ENCODE measurements around the gene PFN4. TPM values are rescaled to one million over a fixed set of nuclear protein-coding genes. Genes with fewer than 3 reads are reported as not detected.
"Not testable (repeated sequence)": the region's sequence is repeated elsewhere in the genome, so short reads cannot be mapped to it uniquely, and the experiment has no call there.

PFN4 gene, protein sequence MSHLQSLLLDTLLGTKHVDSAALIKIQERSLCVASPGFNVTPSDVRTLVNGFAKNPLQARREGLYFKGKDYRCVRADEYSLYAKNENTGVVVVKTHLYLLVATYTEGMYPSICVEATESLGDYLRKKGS
- total RNA-seq (2014; rRNA removed): 0.63 and 1.7 TPM in 2 replicates
- 0.84 TPM for polyA plus RNA-seq (2012)

DNA sequence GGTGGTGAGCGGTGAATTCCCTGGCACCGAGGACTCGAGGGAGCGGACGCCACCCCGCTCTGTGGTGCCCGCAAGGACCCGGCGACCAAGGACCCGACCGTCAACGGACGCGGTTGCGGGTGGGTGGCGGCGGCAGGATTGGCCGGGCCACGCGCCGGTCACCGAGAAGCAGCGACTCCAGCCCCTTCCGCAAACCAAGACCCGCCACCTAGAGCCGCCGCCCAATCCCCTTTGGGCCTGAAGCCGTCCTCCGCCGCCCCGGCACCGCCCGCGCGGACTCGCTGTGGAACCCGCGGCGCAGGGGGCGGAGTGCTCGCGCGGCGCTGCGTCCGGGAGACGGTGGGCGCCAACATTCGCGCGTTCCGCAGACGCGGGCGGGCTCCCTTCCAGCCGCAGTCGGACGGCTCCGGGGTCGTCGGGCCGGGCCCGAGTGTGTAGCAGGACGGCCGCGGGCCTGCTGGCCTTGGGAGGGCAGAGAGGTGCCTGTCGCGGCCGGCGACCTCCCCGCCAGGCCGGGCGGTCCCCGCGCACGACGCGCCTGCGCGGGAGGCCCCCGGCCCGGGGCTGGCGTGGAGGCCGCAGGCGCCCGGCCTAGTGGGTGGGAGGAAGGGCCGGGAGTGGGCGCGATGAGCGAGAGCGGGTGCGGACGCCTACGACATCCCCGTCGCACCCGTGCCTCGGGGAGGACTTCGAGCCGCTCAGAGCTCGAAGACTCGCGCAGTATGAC is at the start of gene PFN4, which contains the start of gene FAM228B:
Gene PFN4, minus strand, starts transcription at position 140 of the 727 bp plus-strand sequence. CDS start 799 bp downstream, outside the sequence.
Gene FAM228B, plus strand, starts transcription at position 275 of the 727 bp plus-strand sequence. CDS start 893 bp downstream, outside the sequence.
- DNase-seq (ENCODE audit: low read depth): peak; percentile 76

DNA sequence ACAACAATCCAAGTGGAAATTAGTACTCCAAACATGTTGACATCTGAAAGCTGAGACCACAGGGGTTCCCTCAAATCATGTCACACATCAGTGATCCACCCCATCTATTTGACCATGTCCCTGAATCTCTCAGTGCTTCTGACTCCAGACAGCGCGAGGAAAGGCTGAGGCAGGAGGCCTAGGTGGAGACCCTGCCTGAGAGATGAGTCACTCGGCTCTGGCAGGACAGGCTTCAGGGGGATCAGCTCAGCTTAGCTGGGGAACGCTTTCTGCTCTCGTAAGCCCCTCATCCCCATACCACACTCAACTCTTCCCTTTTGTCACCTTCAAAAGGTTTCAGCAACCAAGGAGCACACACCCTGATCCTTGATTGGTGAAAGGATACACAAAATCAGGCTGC is 45.9 kb upstream of the PFN4 start:
- DNase-seq (ENCODE audit: low read depth): no peak

DNA sequence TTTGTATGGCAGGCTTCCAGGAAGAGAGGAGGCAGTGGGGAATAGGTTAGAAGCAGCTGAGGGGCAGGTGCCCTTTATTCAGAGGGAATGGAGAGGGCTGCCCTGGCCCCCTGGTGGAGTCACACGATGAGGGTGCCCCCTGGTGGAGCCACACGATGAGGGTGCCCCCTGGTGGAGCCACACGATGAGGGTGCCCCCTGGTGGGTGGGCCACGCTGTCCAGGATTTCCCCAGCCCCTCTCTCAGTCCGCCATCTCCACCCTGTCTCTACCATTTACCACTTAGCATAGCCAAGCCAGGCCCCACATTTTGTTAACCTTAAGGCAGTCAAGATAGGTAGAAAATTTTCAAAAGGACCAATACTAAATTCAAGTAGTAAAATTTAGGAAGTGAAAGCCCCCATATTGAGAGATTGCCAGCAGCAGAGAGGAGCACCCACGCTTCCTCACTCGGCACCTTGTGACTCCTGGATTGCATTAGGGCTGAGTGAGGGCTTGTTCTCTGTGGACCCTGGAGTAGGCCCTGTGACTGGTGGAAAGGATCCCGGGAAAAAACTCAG is 41.4 kb upstream of the PFN4 start:
- DNase-seq (ENCODE audit: low read depth): no peak

DNA sequence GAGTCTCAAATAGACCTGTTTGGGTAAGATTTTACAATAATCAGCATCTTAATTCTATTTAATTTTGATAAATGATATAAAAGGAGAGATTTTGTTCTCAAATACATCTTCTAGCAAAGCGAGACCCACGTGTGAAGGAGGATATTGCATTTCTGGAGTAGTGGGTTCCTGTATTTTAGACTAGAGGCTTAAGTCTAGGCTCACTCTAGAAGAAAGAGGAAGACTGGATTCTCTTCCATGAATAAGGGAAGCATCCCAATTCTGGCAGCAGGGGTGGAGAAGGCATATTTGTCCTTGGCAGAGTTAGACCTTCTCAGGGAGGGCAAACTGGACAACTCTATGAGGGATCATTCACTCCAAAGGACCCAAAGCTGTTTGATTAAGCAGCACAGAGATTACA is 40.5 kb upstream of the PFN4 start:
- no peak for DNase-seq (ENCODE audit: low read depth)

DNA sequence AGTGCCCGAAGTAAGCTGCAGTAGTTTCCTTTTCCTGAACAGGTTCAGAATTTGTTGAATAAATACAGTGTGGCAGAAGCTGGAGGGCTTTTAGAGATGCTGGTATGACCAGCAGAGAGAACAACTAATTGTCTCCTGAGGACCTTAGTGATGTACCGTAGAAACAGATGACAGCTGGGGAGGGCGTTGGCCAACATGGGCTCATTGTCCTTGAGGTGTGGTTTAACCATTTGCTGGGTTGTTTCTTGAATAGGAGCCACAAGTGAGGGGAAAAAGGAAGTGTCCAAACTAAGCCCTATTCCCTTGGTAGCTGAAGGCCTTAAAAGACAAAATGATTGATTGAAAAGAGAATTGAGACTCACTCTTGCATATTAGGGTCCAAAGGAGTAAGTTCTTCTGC is 40.1 kb upstream of the PFN4 start:
- no peak for DNase-seq (ENCODE audit: low read depth)

DNA sequence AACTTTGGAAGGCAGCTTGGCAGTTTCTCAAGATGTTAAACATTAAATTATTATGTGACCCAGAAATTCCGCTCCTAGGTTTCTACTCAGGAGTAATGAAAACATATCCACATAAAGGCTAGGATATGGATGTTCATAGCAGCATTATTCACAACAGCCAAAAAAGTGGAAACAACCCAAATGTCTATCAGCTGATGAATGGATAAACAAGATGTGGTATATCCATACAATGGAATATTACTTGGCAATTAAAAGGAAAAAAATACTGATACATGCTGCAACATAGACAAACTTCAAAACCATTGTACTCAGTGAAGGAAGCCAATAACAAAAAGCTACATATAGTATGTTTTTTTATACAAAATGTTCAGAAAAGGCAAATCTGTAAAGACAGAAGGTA is 39.4 kb upstream of the PFN4 start:
- DNase-seq (ENCODE audit: low read depth): no peak

DNA sequence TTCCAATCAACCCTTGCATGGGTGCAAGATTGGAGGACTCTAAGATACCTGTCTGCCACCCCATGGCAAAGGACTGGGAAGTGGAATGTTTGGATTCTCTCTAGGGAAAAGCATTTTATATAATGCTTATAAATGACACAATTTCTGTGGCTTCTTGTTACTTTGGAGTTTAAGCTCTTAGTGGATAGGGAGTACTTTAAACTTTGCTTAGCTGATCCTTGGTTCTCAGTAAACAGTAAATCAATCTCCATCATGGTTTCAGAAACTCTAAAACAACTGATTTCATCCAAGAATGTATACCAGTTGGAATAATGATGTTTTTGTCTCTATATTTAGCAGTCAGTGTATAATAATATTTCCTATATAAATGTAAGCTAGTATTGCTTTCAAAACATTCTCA is 37.6 kb upstream of the PFN4 start:
- DNase-seq (ENCODE audit: low read depth): no peak

DNA sequence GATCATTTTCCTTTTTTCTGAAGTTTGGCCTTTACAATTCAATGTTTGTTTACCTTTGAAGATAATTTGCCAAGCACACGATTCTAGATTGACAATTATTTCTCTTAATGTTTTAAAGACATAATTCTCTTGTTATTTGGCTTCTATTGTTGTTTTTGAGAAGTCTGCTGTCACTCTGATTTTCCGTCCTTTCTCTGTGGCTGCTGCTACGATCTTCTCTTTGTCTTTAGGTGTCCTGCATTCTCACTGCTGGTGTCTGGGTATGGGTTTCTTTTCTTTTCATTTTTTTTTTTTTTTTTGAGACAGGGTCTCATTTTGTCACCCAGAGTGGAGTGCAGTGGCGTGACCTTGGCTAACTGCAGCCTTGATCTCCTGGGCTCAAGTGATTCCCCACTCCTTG is 36.6 kb upstream of the PFN4 start:
- DNase-seq (ENCODE audit: low read depth): no peak

DNA sequence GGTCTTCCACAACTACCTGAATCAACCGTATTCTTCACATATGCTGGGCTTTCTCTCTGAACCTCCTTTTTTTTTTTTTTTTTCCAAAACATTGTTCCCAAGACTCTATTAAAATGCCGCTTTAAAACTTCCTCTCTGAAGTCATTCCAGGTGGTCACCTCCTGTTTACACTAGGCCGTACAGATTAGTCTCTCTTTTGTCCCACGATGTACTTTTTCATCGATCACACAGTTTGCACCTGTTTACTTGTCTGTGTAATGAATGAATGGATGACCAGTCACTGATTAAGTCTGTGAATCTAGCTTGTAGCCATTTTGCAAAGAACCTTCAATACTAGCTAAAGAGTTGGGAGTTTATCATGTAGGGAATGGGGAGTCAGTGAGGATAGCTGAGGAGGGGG is 35.0 kb upstream of the PFN4 start:
- no peak for DNase-seq (ENCODE audit: low read depth)

DNA sequence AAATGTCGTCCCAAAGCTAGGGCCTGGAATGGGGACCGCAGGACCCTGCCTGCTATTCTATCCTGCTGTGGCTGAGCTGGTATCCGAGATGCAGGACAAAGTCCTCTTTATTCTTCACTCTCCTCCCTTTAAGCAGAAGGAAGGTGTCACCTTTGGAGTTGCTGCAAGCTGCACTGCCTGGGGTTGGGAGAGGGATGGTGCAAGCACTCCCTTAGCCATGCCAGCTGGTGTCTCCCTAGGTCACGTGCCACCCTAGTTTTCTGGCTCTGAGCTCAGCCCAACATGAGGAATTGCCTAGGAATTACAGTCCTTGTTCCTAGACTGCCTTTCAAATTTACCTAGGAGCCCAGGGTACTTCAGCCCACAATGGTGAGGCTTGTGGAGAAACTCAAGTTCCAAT is 30.3 kb upstream of the PFN4 start:
- no peak for DNase-seq (ENCODE audit: low read depth)

DNA sequence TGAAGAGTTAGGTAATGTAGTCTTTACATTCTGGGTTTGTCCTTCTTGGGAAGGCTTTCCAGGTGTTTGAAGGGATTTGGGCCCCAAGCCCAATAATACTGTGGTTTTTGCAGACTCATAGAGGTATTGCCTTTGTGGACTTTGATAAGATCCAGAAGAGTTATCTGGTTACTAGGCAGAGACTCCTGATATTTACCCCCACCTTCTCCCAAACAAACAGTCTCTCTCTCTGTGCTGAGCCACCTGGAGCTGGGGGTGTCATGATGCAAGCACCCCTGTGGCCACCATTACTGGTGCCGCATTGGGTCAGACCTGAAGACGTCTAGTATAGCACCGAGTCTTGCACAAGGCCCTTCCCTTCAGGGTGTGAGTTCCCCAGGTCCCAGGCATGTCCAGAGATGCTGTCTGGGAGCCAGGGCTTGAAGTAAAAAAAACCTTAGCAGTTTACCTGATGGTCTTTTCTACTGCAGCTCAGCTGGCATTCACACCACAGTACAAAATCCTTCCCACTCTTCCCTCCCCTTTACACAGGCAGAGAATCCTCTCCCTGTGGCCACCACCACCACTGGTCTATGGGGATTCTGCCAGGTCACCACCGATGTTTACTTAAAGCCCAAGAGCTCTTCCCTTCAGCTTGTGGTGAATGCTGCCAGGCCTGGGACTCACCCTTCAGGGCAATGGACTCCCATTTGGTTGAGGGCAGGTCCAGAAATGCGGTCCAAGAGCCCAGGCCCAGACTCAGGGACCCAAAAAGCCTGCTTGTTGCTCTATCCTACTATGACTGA is 29.5 kb upstream of the PFN4 start:
- DNase-seq (ENCODE audit: low read depth): no peak

DNA sequence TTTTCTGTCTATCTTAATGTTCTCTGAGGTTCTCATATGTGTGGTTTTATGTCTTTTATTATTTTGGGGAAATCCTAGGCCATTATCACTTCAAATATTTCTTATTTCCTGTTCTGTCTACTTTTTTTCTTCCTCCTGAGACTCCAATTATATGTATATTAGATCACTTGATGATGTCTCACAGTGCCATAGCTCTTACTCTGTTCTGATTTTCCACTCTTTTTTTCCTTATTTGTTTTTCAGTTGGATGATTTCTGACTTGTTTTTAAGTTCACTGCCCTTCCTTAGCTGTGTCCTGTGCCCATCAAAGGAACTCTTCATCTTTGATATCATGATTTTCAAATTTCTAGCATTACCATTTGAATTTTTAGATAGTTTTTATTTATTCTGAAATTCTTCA is 24.2 kb upstream of the PFN4 start:
- no peak for DNase-seq (ENCODE audit: low read depth)

DNA sequence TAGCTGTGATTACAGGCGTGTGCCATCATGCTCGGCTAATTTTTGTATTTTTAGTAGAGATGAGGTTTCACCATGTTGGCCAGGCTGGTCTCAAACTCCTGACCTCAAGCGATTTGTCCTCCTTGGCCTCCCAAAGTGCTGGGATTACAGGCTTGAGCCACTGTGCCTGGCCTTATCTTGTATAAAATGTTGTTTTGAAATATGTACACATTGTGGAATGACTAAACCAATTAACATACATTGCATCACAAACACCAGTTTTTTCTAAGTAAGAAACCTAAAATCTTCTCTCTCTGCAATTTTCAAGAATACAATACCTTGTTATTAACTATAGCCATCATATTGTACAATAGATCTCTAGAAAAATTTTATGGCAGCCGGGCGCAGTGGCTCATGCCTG is 17.2 kb upstream of the PFN4 start:
- not testable (repeated sequence) for DNase-seq (ENCODE audit: low read depth)

DNA sequence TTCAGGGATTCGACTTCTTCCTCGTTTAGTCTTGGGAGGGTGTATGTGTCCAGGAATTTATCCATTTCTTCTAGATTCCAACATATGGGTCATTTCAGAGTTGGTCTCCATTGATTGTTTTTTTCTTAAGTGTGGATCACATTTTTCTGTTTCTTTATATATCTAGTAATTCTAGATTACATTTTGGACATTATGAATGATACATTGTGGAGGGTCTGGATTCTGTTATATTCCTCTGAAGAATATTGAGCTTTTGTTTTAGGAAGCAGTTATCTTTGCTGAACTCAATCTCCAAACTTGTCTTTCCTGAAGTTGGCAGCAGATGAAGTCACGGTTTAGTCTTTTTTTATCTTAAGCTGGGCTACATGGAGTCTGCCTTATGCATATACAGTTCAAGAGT is 9.4 kb upstream of the PFN4 start:
- no peak for DNase-seq (ENCODE audit: low read depth)

DNA sequence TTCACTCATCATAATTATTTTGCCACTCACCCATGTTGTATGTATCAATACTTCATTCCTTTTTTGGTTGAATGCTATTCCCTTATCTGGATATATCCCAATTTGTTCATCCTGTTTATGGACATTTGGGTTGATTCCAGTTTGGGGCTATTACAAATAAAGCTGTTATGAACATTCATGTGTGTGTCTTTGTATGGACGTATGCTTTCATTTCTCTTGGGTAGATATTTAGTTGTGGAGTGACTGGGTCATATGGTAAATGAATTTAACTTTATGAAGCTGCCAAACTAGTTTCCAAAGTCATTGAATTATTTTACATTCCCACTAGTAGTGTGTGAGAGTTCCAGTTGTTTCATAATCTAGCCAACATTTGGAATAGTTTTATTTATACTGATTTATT is 2.8 kb upstream of the PFN4 start:
- no peak for DNase-seq (ENCODE audit: low read depth)

DNA sequence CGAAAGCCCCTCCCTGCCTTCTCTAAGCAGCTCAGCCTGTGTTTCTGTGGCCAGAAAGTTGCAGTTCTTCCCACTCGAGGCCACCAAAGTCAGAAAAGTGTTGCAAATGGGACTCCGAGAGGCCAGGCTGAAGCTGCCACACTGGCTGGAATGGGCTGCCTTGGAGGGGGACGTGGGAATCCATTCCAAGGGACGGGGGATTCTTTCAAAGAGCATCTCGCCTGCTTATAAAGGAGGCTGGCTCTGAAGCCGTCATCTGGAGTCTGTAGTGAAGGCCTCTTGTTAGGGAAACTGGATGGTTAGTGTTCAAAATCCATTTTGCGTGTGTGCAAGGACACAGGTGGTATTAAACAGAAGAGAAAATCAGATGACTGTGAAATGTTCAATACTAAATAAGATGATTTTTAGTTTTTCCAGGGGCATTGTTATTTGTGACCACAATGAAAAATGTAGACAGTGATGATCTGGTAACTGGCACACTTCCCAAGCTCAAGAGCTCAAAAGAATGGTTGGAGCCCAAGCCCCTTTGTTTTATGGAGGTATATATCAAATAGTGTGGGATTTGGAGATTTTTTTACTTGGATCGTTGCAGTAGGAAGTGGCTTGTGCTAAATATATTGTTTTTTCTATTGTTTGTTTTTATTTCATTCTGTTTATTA is 917 bp upstream of the PFN4 start:
- DNase-seq (ENCODE audit: low read depth): peak; percentile 26

DNA sequence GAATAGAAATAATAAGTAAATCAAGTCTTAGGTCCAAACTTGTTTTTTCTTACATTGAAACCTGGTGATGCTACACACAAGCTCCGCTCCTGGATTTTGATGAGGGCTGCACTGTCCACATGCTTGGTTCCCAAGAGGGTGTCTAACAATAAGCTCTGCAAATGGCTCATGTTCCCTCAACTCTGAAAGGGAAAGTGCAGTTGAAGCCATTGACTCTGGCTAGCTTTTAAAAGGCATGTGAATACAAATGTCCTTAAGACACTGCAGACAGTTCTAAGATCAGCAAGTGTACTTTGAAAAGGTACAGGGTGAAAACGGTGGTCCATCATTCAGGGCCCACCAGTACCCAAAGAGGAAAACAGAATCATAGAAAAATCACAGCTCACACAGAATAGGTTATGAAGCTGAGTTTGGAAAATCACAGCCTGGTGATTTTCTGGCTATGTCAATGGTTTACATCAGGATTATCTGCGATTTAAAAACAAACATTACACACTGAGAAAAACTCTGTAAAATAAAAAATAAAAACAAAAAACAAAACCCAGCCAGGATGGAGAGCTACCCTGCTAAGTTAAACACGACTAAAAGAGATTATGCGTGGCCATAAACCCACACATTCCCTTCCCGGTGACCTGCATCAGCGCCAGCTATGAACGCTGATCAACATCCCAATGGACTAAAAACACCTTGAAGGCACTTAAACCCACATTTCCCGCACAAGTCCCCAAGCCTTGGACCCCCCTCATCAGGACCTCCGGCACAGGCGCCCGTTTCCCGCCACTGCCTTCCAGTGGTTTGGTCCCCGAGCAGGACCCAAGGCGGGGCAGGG is 554 bp downstream of the PFN4 start:
- peak; percentile 13 for DNase-seq (ENCODE audit: low read depth)

DNA sequence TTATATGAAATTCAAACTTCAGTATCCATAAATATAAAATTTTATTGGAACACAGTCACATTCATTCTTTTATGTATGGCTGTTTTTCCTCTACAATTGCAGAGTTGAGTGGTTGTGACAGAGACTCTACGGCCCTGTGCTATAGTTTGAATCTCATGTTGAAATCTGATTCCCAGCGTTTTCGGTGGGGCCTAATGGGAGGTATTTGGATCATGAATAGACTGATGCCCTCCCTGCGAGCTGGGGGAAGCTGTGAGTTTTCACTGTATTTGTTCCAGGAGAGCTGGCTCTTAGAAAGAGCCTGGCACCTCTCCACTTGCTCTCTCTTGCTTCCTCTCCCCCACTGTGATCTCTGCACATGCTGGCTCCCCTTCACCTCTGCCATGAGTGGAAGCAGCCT is 1.7 kb downstream of the PFN4 start:
- DNase-seq (ENCODE audit: low read depth): no peak

DNA sequence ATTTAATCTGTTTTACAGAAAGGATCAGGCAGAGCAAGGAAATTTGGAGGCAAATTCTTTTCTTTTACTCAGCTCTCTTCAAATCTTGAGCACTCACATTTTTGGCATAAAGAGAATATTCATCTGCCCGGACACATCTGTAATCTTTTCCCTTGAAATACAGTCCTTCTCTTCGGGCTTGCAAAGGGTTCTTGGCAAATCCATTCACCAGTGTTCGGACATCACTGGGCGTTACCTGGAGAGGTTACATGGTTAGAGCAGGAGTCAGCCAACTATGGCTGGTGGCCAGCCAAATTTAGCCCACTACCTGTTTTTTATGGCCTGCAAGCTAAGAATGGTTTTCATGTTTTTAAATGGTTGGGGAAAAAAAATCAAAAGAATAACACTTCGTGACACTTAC is 2.1 kb downstream of the PFN4 start:
- DNase-seq (ENCODE audit: low read depth): no peak

DNA sequence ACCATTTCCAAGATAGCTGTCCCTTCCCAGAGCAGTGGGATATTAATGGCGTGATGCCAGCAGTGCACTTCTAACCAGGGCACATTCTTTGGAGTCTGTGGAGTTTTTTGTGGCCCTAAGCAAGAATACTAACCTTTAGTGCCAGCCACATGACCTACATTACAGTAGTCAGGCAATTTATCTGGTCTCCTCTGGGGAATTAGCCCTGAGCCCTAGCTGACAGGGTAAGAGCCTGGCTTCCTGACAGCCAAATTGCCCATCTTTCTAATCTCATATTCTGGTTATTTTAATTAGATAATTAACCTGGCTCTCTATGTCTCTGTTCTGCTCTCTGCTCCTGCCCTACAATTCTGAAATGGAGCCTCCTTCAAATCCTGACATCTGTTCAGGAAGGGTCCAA is 5.2 kb downstream of the PFN4 start:
- no peak for DNase-seq (ENCODE audit: low read depth)

DNA sequence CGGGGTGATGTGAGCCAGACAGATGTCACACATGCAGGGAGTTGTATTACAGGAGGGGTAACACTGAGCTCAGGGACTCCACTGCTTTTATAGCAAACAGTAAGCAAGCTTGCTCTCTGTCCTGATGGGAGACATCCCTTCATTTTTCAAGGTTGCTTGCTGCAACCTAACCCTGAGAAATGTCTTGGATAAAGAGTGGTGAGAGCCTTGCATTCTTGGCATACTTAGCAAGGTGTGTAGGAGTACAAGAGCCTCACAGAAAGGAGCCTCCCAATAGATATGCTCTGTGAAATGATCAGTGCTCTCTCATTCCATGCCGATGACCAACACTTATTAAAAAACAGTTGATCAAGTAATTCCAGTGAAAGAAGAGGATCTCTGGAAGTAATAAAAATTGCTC is 8.1 kb downstream of the PFN4 start:
- no peak for DNase-seq (ENCODE audit: low read depth)

All from LHCN-M2 (cell line).